GM18526 (cell line): Measurements from ENCODE around the gene PODXL2.

Experiments
- POLR2A ChIP-seq: IDR thresholded peaks from 3 replicates; pipeline ENCODE4 v1.6.1; 2011; ENCODE audit not compliant: insufficient read length; ENCODE audit errors: extremely low read depth

PODXL2 gene

GRCh38 chr3:127720985-127721935, 92.3 kb downstream of the PODXL2 start:
- TF ChIP-seq POLR2A: no peak

GRCh38 chr3:127722091-127722784, 93.3 kb downstream of the PODXL2 start:
- TF ChIP-seq POLR2A: no peak
